Liver (tissue), 9 donors: ENCODE results near the gene GSTO2. TPM values are rescaled to one million over a fixed set of nuclear protein-coding genes. Genes with fewer than 3 reads are reported as not detected.

Experiments
- DNase-seq: peaks from one replicate; pipeline ENCODE4 v3.0.0-alpha.2; 2017; ENCODE audit warnings: low spot score
- H3K27ac ChIP-seq, 2 donors: one replicate each; pipeline ENCODE4 v1.7.0; 2013; ENCODE audit warnings: inconsistent platforms in 2 of 2, low read length in 2 of 2, control low read depth in 1 of 2, low read depth in 1 of 2, mild to moderate bottlenecking in 1 of 2
- H3K27me3 ChIP-seq, 4 donors: one replicate each; pipeline versions ENCODE4 v1.6.1 to v1.7.0; 2013; ENCODE audit warnings: low read length in 3 of 4, inconsistent platforms in 1 of 4, mild to moderate bottlenecking in 1 of 4, moderate library complexity in 1 of 4; ENCODE audit not compliant: control insufficient read depth in 4 of 4, insufficient read depth in 4 of 4
- H3K36me3 ChIP-seq, 4 donors: one replicate each; pipeline versions ENCODE4 v1.6.1 to v1.7.0; 2013; ENCODE audit warnings: low read length in 3 of 4, mild to moderate bottlenecking in 3 of 4, low read depth in 1 of 4, moderate library complexity in 1 of 4; ENCODE audit not compliant: control insufficient read depth in 4 of 4, insufficient read depth in 3 of 4
- H3K4me1 ChIP-seq, 4 donors: one replicate each; pipeline versions ENCODE4 v1.6.1 to v1.7.0; 2013; ENCODE audit warnings: low read length in 3 of 4, mild to moderate bottlenecking in 3 of 4, moderate library complexity in 1 of 4; ENCODE audit not compliant: control insufficient read depth in 4 of 4, insufficient read depth in 4 of 4
- H3K4me3 ChIP-seq, 3 donors: one replicate each; pipeline versions ENCODE4 v1.6.1 to v1.7.0; 2013; ENCODE audit warnings: low read length in 3 of 3, control low read depth in 1 of 3, low read depth in 1 of 3, mild to moderate bottlenecking in 1 of 3
- H3K9ac ChIP-seq, 2 donors: one replicate each; pipeline ENCODE4 v1.7.0; 2013; ENCODE audit warnings: low read length in 2 of 2, mild to moderate bottlenecking in 2 of 2, moderate library complexity in 2 of 2, control low read depth in 1 of 2, low read depth in 1 of 2
- H3K9me3 ChIP-seq, 4 donors: one replicate each; pipeline versions ENCODE4 v1.6.1 to v1.7.0; 2013; ENCODE audit warnings: low read length in 3 of 4; ENCODE audit not compliant: control insufficient read depth in 4 of 4
- ATF3 ChIP-seq: IDR thresholded peaks from 2 replicates; pipeline ENCODE4 v1.6.1; 2016; ENCODE audit warnings: antibody characterized with exemption
- CTCF ChIP-seq: fragments of 150-350 bp; IDR thresholded peaks from 2 replicates; pipeline ENCODE4 v1.5.1; 2017; ENCODE audit warnings: improper control_type of control experiment, low read depth, low read length; ENCODE audit not compliant: missing input control
- EGR1 ChIP-seq, 2 donors: IDR thresholded peaks; 2 replicates each; pipeline ENCODE4 v1.6.1; 2016 to 2018; ENCODE audit warnings: antibody characterized with exemption in 2 of 2, low read depth in 2 of 2
- FOXA1 ChIP-seq: IDR thresholded peaks from 2 replicates; pipeline ENCODE4 v1.6.1; 2016; ENCODE audit warnings: antibody characterized with exemption
- FOXA2 ChIP-seq: IDR thresholded peaks from 2 replicates; pipeline ENCODE4 v1.6.1; 2016; ENCODE audit warnings: antibody characterized with exemption
- GABPA ChIP-seq, 2 donors: IDR thresholded peaks in 1 of 2; conservative IDR thresholded peaks in 1 of 2; 2 replicates each; pipeline ENCODE4 v1.6.1; 2016; ENCODE audit warnings: antibody characterized with exemption in 2 of 2, mild to moderate bottlenecking in 1 of 2, moderate library complexity in 1 of 2
- HNF4A ChIP-seq, 2 donors: conservative IDR thresholded peaks; 2 replicates each; pipeline ENCODE4 v1.6.1; 2016; ENCODE audit warnings: antibody characterized with exemption in 2 of 2, mild to moderate bottlenecking in 2 of 2
- HNF4G ChIP-seq: IDR thresholded peaks from 2 replicates; pipeline ENCODE4 v1.6.1; 2016; ENCODE audit warnings: antibody characterized with exemption
- JUND ChIP-seq, 2 donors: IDR thresholded peaks; 2 replicates each; pipeline ENCODE4 v1.6.1; 2016; ENCODE audit warnings: antibody characterized with exemption in 2 of 2
- MAX ChIP-seq: IDR thresholded peaks from 2 replicates; pipeline ENCODE4 v1.6.1; 2016; ENCODE audit warnings: antibody characterized with exemption
- NR2F2 ChIP-seq: IDR thresholded peaks from 2 replicates; pipeline ENCODE4 v1.6.1; 2016; ENCODE audit warnings: antibody characterized with exemption
- RAD21 ChIP-seq, 2 donors: IDR thresholded peaks; 2 replicates each; pipeline ENCODE4 v1.6.1; 2016; ENCODE audit warnings: antibody characterized with exemption in 2 of 2, mild to moderate bottlenecking in 2 of 2
- REST ChIP-seq: IDR thresholded peaks from 2 replicates; pipeline ENCODE4 v1.6.1; 2016; ENCODE audit warnings: antibody characterized with exemption, mild to moderate bottlenecking
- RXRA ChIP-seq, 2 donors: IDR thresholded peaks; 2 replicates each; pipeline ENCODE4 v1.6.1; 2017 to 2018; ENCODE audit warnings: antibody characterized with exemption in 2 of 2, mild to moderate bottlenecking in 1 of 2
- SP1 ChIP-seq: IDR thresholded peaks from 2 replicates; pipeline ENCODE4 v1.6.1; 2018; ENCODE audit warnings: antibody characterized with exemption, mild to moderate bottlenecking
- TAF1 ChIP-seq: conservative IDR thresholded peaks from 2 replicates; pipeline ENCODE4 v1.6.1; 2016; ENCODE audit warnings: antibody characterized with exemption, mild to moderate bottlenecking
- YY1 ChIP-seq: IDR thresholded peaks from 2 replicates; pipeline ENCODE4 v1.6.1; 2016; ENCODE audit warnings: antibody characterized with exemption, mild to moderate bottlenecking
- ZBTB33 ChIP-seq: IDR thresholded peaks from 2 replicates; pipeline ENCODE4 v1.6.1; 2016; ENCODE audit warnings: antibody characterized with exemption
- WGBS: extraction: QIAGEN DNeasy Blood & Tissue Kit; methylation state at CpG from one replicate; pipeline ENCODE4 v1.1.7; 2013; 5-methylcytosine and 5-hydroxymethylcytosine counted together
- polyA plus RNA-seq, 2 donors: library from polyadenylated mRNA; stranded (reverse) in 1 of 2; unstranded in 1 of 2; fragments of 200-250 nt in 1 of 2; fragments of >200 nt in 1 of 2; fragmentation: Nextera tagmentation in 1 of 2; extraction: Ambion mirVana in 1 of 2; gene quantifications; one replicate each; pipeline versions ENCODE4 v1.2.1 to v1.2.3, GENCODE V29; 2013 to 2015
- total RNA-seq, 2 donors: library from RNA; depleted of rRNA; stranded (reverse); fragments of >200 nt; gene quantifications; one replicate each; pipeline ENCODE4 v1.2.3, GENCODE V29; 2014
- donor health status: healthy.
- donor health status: healthy.
- donor health status: healthy.
- donor health status: healthy.
- donor health status: healthy.

Gene GSTO2
- total and polyA plus RNA-seq, 4 donors, result 1.0 to 4.6 (median 1.7) TPM

- H3K9me3 ChIP-seq, result no peaks in the 10 kb centered on the region
- H3K27ac ChIP-seq, result no peak overlapping the region
- no peaks in the 10 kb centered on the region for H3K27me3 ChIP-seq
- H3K4me3 ChIP-seq, result no peak overlapping the region
- H3K9ac ChIP-seq, result no peak overlapping the region
- DNase-seq, result no peak
- TF ChIP-seq MAX (no peak), SP1 (no peak), FOXA2 (no peak), TAF1 (no peak), RAD21 (IDR thresholded peaks at IDR 0.05) (no peak), RXRA (IDR thresholded peaks at IDR 0.05) (no peak), JUND (IDR thresholded peaks at IDR 0.05) (no peak), HNF4G (no peak), GABPA (IDR thresholded peaks at IDR 0.05 in 1 of 2, conservative IDR thresholded peaks at IDR 0.05 in 1 of 2) (no peak), EGR1 (IDR thresholded peaks at IDR 0.05; ENCODE audit: low read depth in 2 of 2) (no peak), ZBTB33 (no peak), NR2F2 (no peak), ATF3 (no peak), FOXA1 (no peak)
- peaks cover 1 to 16% (median 7%) of the 10 kb centered on the region in 4 donors for H3K4me1 ChIP-seq
- WGBS, result 84% methylated on average over 1 of the region's 1 CpG
- H3K36me3 ChIP-seq, result no peaks in the 10 kb centered on the region
Observed at GRCh38 chr10:104234934-104235333, 34.0 kb upstream of the GSTO2 start.

GRCh38 chr10:104235801-104236200 lies 33.2 kb upstream of the GSTO2 start:
- no peak for DNase-seq
- Histone ChIP-seq H3K27ac (no peak overlapping the region), H3K4me1 (peaks cover 0 to 16% (median 7%) of the 10 kb centered on the region in 4 donors), H3K9ac (no peak overlapping the region), H3K4me3 (no peak overlapping the region), H3K27me3 (no peaks in the 10 kb centered on the region), H3K9me3 (no peaks in the 10 kb centered on the region), H3K36me3 (no peaks in the 10 kb centered on the region)
- TF ChIP-seq JUND (IDR thresholded peaks at IDR 0.05) (no peak), RXRA (IDR thresholded peaks at IDR 0.05) (no peak), ZBTB33 (no peak), REST (no peak), FOXA2 (no peak), MAX (no peak), HNF4A (conservative IDR thresholded peaks at IDR 0.05) (no peak), HNF4G (no peak), TAF1 (no peak), ATF3 (no peak), NR2F2 (no peak), FOXA1 (no peak), SP1 (no peak), YY1 (no peak), CTCF (no peak)
- WGBS, result 83% methylated on average over 3 of the region's 3 CpGs
